Colonic mucosa (tissue), 4 donors: Measurements from ENCODE around the gene GMDS. TPM values are rescaled to one million over a fixed set of nuclear protein-coding genes. Genes with fewer than 3 reads are reported as not detected.

Experiments used
- DNase-seq: peaks from one replicate; pipeline ENCODE4 v3.0.0-alpha.2; 2020
- H3K27ac ChIP-seq: fragments of 200-600 bp; one replicate; pipeline ENCODE4 v1.8.0; 2021
- H3K27me3 ChIP-seq: fragments of 200-600 bp; one replicate; pipeline ENCODE4 v1.8.0; 2021
- H3K36me3 ChIP-seq: fragments of 200-600 bp; one replicate; pipeline ENCODE4 v1.8.0; 2021
- H3K4me1 ChIP-seq: fragments of 200-600 bp; one replicate; pipeline ENCODE4 v1.8.0; 2021; ENCODE audit warnings: mild to moderate bottlenecking
- H3K4me3 ChIP-seq: fragments of 200-600 bp; one replicate; pipeline ENCODE4 v1.8.0; 2021
- H3K9ac ChIP-seq, 2 donors: one replicate each; pipeline ENCODE4 v1.7.0; 2013; ENCODE audit warnings: control low read depth in 2 of 2, low read depth in 2 of 2, low read length in 2 of 2
- H3K9me3 ChIP-seq: fragments of 200-600 bp; one replicate; pipeline ENCODE4 v1.8.0; 2021
- intact Hi-C: fragments of 100-400 bp; cut with DNase I; formaldehyde crosslinking; loops from one replicate; pipeline ENCODE4 v1.14.1; 2022
- total RNA-seq, 2 donors: library from RNA; stranded (reverse); fragmentation: NEBNext Ultra II Directional in 1 of 2; extraction: Animal tissue kit (Norgen Biotek cat#: 25700) in 1 of 2; gene quantifications; one replicate each; pipeline ENCODE4 v1.2.1, GENCODE V29; 2021
- TF ChIP-seq, protein P1 (sequence below): fragments of 200-600 bp; IDR thresholded peaks from one replicate; pipeline ENCODE4 v1.8.0; 2022; ENCODE audit warnings: antibody characterized with exemption, mild to moderate bottlenecking
- donor health status: healthy.
- donor health status: DM: no; HTN: no; CAD: no.
- donor health status: DM: no; HTN: no; CAD: no.

Gene GMDS
- total RNA-seq, 2 donors from 2014 or later = 247 to 272 TPM

- H3K27me3 ChIP-seq = no peaks in the 10 kb centered on the region
- H3K36me3 ChIP-seq = no peaks in the 10 kb centered on the region
- intact Hi-C loops = no loop called here
- no peak overlapping the region for H3K9ac ChIP-seq
- TF ChIP-seq, protein P1, sequence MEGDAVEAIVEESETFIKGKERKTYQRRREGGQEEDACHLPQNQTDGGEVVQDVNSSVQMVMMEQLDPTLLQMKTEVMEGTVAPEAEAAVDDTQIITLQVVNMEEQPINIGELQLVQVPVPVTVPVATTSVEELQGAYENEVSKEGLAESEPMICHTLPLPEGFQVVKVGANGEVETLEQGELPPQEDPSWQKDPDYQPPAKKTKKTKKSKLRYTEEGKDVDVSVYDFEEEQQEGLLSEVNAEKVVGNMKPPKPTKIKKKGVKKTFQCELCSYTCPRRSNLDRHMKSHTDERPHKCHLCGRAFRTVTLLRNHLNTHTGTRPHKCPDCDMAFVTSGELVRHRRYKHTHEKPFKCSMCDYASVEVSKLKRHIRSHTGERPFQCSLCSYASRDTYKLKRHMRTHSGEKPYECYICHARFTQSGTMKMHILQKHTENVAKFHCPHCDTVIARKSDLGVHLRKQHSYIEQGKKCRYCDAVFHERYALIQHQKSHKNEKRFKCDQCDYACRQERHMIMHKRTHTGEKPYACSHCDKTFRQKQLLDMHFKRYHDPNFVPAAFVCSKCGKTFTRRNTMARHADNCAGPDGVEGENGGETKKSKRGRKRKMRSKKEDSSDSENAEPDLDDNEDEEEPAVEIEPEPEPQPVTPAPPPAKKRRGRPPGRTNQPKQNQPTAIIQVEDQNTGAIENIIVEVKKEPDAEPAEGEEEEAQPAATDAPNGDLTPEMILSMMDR = no peak
- H3K4me1 ChIP-seq = no peaks in the 10 kb centered on the region
- H3K27ac ChIP-seq = no peak overlapping the region
- no peaks in the 10 kb centered on the region for H3K9me3 ChIP-seq
- DNase-seq = no peak
- no peak overlapping the region for H3K4me3 ChIP-seq
These were observed 428.2 kb downstream of the GMDS start for GRCh38 chr6:1817033-1817761.

DNA sequence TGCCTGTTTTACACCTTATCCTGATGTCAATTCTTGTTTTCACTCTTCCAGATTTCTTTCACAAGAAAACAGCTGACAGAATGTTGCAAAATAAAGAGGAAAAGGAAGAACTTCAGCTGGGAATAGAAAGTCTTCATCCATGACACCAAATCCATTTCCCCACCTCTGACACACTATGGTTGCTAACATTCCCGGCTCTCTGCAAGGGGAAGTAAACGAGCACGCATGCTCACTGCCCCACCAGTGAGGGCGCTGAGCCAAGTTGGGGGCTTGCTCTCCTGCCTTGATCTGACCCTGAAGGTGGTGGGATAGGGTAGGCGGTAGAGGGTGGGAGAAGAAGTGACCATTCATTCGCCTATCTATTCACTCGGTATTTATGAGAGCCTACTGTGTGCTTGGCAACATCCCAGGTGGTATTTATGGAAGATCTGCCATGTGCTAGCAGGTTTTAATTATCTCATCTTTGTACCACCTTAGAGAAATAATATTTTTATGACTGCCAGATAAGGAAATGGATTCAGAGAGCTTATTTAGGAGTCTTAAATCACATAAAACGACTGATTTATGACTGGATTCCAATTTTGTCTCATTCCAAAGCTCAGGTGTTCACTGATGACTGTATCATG is 429.5 kb downstream of the GMDS start:
- DNase-seq = no peak
- Histone ChIP-seq H3K27me3 (no peaks in the 10 kb centered on the region), H3K27ac (no peak overlapping the region), H3K9me3 (no peaks in the 10 kb centered on the region), H3K9ac (no peak overlapping the region), H3K36me3 (no peaks in the 10 kb centered on the region), H3K4me3 (no peak overlapping the region), H3K4me1 (no peaks in the 10 kb centered on the region)
- TF ChIP-seq, protein P1 = no peak
- intact Hi-C loops = no loop called here

DNA sequence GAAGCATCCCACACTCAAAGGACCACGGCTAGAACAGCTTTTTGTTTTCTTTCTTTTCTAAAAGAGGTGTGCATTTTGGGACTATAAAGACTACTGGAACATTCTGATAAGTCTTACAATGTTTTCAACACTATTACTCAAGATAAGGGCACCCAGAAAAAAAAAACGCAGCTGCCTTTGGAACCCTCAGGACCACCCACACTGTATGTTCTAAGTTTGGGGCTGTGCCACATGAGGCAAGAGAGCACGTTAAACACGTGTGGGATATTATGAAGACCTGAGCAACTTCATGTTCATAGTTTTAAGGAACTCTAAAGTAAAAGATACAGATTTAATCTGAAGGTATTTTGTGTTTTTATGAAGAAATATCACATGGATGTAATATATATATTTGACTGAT is 431.1 kb downstream of the GMDS start:
- Histone ChIP-seq H3K27me3 (no peaks in the 10 kb centered on the region), H3K9ac (no peak overlapping the region), H3K36me3 (no peaks in the 10 kb centered on the region), H3K27ac (no peak overlapping the region), H3K4me3 (no peak overlapping the region), H3K9me3 (no peaks in the 10 kb centered on the region), H3K4me1 (no peaks in the 10 kb centered on the region)
- TF ChIP-seq, protein P1 = no peak
- DNase-seq = no peak
- intact Hi-C loops = no loop called here

DNA sequence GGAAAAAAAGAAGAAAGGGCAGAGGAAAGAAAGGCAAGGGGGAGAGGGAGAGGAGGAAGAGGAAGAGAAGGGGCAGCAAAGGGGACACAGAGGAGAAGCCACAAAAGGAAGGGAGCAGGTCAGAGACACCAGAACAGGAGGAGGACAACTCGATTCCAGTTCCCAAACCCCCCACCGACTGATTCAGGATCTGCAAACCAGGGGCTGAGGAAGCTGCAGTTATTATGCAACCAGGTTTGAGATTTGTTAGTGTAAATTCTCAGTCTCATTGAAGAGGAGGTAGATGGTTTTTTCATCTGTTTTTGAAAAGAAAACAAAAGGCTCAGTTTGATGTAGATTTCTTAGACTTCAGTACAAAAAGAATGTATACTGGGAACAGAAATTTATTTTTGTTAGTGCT is 432.9 kb downstream of the GMDS start:
- no peak overlapping the region for H3K27ac ChIP-seq
- TF ChIP-seq, protein P1 = no peak
- no peak for DNase-seq
- no peaks in the 10 kb centered on the region for H3K27me3 ChIP-seq
- H3K9ac ChIP-seq = no peak overlapping the region
- H3K9me3 ChIP-seq = no peaks in the 10 kb centered on the region
- H3K4me1 ChIP-seq = no peaks in the 10 kb centered on the region
- intact Hi-C loops = no loop called here
- H3K4me3 ChIP-seq = no peak overlapping the region
- no peaks in the 10 kb centered on the region for H3K36me3 ChIP-seq

DNA sequence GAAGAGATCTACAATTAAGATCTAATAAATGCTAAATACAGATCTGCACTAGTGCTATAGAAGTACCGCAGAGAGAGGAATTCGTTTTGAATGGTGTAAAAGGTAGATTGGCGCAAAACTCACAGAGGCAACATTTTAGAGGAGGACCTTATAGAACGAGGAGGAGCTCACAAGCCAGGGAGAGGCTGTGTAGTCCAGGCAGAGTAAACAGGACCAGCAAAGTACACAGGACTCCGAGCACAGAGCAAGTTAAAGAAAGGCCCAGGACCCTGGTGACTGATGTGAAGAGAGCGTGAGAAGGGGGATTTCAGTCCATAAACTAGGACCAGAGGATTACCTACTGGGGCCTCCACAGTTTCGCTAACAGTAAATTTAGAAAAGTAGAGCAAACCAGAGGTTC is 433.4 kb downstream of the GMDS start:
- Histone ChIP-seq H3K4me1 (no peaks in the 10 kb centered on the region), H3K27me3 (no peaks in the 10 kb centered on the region), H3K27ac (no peak overlapping the region), H3K9ac (no peak overlapping the region), H3K9me3 (no peaks in the 10 kb centered on the region), H3K4me3 (no peak overlapping the region), H3K36me3 (no peaks in the 10 kb centered on the region)
- TF ChIP-seq, protein P1 = no peak
- intact Hi-C loops = no loop called here
- DNase-seq = no peak
